Activated CD4-positive, alpha-beta T cell treated with anti-CD3 and anti-CD28 coated beads, Interleukin-2, amount 10 ng/mL, durations not matched to agents 7 days and 5 days (primary cell): ENCODE results near the gene CTDSPL. TPM values are rescaled to one million over a fixed set of nuclear protein-coding genes. Genes with fewer than 3 reads are reported as not detected.

Experiments used
- CTCF ChIA-PET: fragments of 350-600 bp; sonication (Branson Sonifier 250); formaldehyde crosslinking; loops from one replicate; lab custom pipeline; 2021; ENCODE audit warnings: antibody characterized with exemption; lab: Charles Lee
- POLR2A ChIA-PET: fragments of 350-600 bp; sonication (Branson Sonifier 250); formaldehyde crosslinking; loops from one replicate; lab custom pipeline; 2021; ENCODE audit warnings: antibody characterized with exemption; lab: Charles Lee
- DNase-seq: peaks from one replicate; pipeline ENCODE4 v3.0.0-alpha.2; 2020
- H3K27ac Mint-ChIP-seq: one replicate; pipeline ENCODE4 v1.8.0; 2021; ENCODE audit warnings: mild to moderate bottlenecking, moderate library complexity, mixed read lengths
- H3K27me3 Mint-ChIP-seq: one replicate; pipeline ENCODE4 v1.8.0; 2021; ENCODE audit warnings: mixed read lengths
- H3K36me3 Mint-ChIP-seq: one replicate; pipeline ENCODE4 v1.8.0; 2021; ENCODE audit warnings: low read depth, mixed read lengths
- H3K4me1 Mint-ChIP-seq: one replicate; pipeline ENCODE4 v1.8.0; 2021; ENCODE audit warnings: mixed read lengths
- H3K4me3 Mint-ChIP-seq: one replicate; pipeline ENCODE4 v1.8.0; 2021; ENCODE audit warnings: mild to moderate bottlenecking, moderate library complexity, mixed read lengths
- H3K9me3 Mint-ChIP-seq: one replicate; pipeline ENCODE4 v1.8.0; 2021; ENCODE audit warnings: mixed read lengths
- total RNA-seq, 2 experiments: library from RNA; stranded (reverse); gene quantifications; one replicate each; pipeline ENCODE4 v1.2.3, GENCODE V29; 2021

CTDSPL gene
- total RNA-seq, 2 experiments from 2014 or later: 4.6 to 4.7 TPM

DNA sequence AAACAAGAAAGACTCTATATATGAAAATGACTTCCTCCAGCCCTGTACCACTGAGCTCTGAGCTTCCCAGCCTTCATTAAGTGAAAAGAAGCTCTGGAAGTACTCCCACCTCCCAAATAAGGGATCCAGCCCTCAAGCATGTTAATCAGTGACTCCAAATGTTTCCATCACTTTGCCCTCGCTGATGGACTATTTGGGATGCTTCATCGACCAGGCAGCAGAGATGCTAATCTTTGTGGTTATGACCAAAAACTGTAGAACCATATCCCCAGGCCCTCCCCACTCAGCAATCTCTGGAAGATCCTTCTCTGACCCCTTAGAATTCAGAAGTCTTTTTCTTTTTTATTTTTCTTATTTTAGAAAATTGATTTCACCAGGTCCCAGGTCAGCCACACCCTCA is 2.3 kb upstream of the CTDSPL start:
- H3K27ac Mint-ChIP-seq: no peak overlapping the region
- CTCF ChIA-PET: interaction anchor here (1.2 to 1.6 kb wide), 2 partner anchors 79 to 138 kb away, joined by 3 to 4 read pairs; no protein-coding TSS in a partner anchor
- H3K4me3 Mint-ChIP-seq: no peak overlapping the region
- POLR2A ChIA-PET: no interaction called here
- H3K27me3 Mint-ChIP-seq: peaks cover 16% of the 10 kb centered on the region
- H3K36me3 Mint-ChIP-seq: no peaks in the 10 kb centered on the region
- H3K9me3 Mint-ChIP-seq: no peaks in the 10 kb centered on the region
- DNase-seq: no peak
- H3K4me1 Mint-ChIP-seq: peaks cover 20% of the 10 kb centered on the region

GRCh38 chr3:37859908-37860199 is 1.8 kb upstream of the CTDSPL start:
- ChIA-PET POLR2A (no interaction called here), CTCF (interaction anchor here (1.2 kb wide), 1 partner anchor 79 kb away, joined by 3 read pairs; no protein-coding TSS in a partner anchor)
- peaks cover 16% of the 10 kb centered on the region for H3K27me3 Mint-ChIP-seq
- no peak overlapping the region for H3K27ac Mint-ChIP-seq
- peaks cover 20% of the 10 kb centered on the region for H3K4me1 Mint-ChIP-seq
- no peaks in the 10 kb centered on the region for H3K36me3 Mint-ChIP-seq
- no peaks in the 10 kb centered on the region for H3K9me3 Mint-ChIP-seq
- peak overlapping the region; percentile 76 for H3K4me3 Mint-ChIP-seq
- DNase-seq: no peak

- Mint-ChIP-seq H3K36me3 (no peaks in the 10 kb centered on the region), H3K4me3 (peak overlapping the region; percentile 71), H3K27ac (no peak overlapping the region), H3K9me3 (no peaks in the 10 kb centered on the region), H3K4me1 (peaks cover 20% of the 10 kb centered on the region), H3K27me3 (peaks cover 28% of the 10 kb centered on the region)
- ChIA-PET POLR2A (no interaction called here), CTCF (no interaction called here)
- peak; percentile 12 for DNase-seq
Observed at GRCh38 chr3:37862219-37862902, 681 bp downstream of the CTDSPL start.

- H3K4me3 Mint-ChIP-seq: peak overlapping the region; percentile 71
- peaks cover 28% of the 10 kb centered on the region for H3K27me3 Mint-ChIP-seq
- DNase-seq: no peak
- H3K4me1 Mint-ChIP-seq: peaks cover 20% of the 10 kb centered on the region
- H3K9me3 Mint-ChIP-seq: no peaks in the 10 kb centered on the region
- ChIA-PET POLR2A (no interaction called here), CTCF (interaction anchor here (0.7 to 1.2 kb wide), 5 partner anchors 11 to 98 kb away, joined by 3 to 4 read pairs (median 3); no protein-coding TSS in a partner anchor)
- no peaks in the 10 kb centered on the region for H3K36me3 Mint-ChIP-seq
- no peak overlapping the region for H3K27ac Mint-ChIP-seq
Observed at GRCh38 chr3:37862903-37863815, 1.5 kb downstream of the CTDSPL start.

GRCh38 chr3:37863949-37864822 is 2.5 kb downstream of the CTDSPL start:
- DNase-seq: no peak
- ChIA-PET CTCF (interaction anchor here (0.7 to 1.2 kb wide), 5 partner anchors 10 to 97 kb away, joined by 3 to 4 read pairs (median 3); no protein-coding TSS in a partner anchor), POLR2A (no interaction called here)
- H3K27me3 Mint-ChIP-seq: peaks cover 34% of the 10 kb centered on the region
- H3K4me1 Mint-ChIP-seq: peaks cover 20% of the 10 kb centered on the region
- H3K27ac Mint-ChIP-seq: no peak overlapping the region
- no peaks in the 10 kb centered on the region for H3K36me3 Mint-ChIP-seq
- no peaks in the 10 kb centered on the region for H3K9me3 Mint-ChIP-seq
- H3K4me3 Mint-ChIP-seq: no peak overlapping the region

DNA sequence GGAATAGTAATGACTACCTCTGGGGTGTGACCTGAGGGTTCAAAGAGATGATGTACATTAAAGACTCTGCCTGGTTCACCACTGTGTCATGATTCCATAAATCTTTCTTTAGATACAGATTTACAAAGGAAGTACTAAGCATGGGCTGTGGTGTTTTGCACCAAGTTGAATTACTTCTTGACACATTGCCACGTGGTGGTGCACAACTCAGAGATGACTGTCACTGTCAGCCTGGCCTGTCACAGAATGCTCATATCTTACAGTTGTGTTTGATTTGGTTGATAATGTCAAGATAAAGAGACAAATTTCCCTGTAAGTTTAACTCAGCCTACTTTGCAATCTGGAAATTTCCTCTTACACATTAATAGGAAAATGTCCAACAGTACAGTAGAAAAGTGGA is 3.2 kb downstream of the CTDSPL start:
- Mint-ChIP-seq H3K4me1 (peaks cover 18% of the 10 kb centered on the region), H3K27ac (no peak overlapping the region), H3K4me3 (no peak overlapping the region), H3K9me3 (no peaks in the 10 kb centered on the region), H3K36me3 (no peaks in the 10 kb centered on the region), H3K27me3 (peaks cover 40% of the 10 kb centered on the region)
- DNase-seq: peak; percentile 33
- POLR2A ChIA-PET: no interaction called here
- CTCF ChIA-PET: interaction anchor here (0.8 to 1.0 kb wide), 2 partner anchors 9 to 132 kb away, joined by 3 read pairs; no protein-coding TSS in a partner anchor

- peaks cover 7% of the 10 kb centered on the region for H3K4me1 Mint-ChIP-seq
- peaks cover 7% of the 10 kb centered on the region for H3K36me3 Mint-ChIP-seq
- ChIA-PET CTCF (no interaction called here), POLR2A (no interaction called here)
- H3K27ac Mint-ChIP-seq: no peak overlapping the region
- no peak overlapping the region for H3K4me3 Mint-ChIP-seq
- H3K27me3 Mint-ChIP-seq: peaks cover 53% of the 10 kb centered on the region
- peaks cover 11% of the 10 kb centered on the region for H3K9me3 Mint-ChIP-seq
- no peak for DNase-seq
Observed at GRCh38 chr3:37867144-37867543, 5.5 kb downstream of the CTDSPL start.

GRCh38 chr3:37871858-37872257 is 10.2 kb downstream of the CTDSPL start:
- no peak overlapping the region for H3K27ac Mint-ChIP-seq
- ChIA-PET CTCF (no interaction called here), POLR2A (no interaction called here)
- peaks cover 3% of the 10 kb centered on the region for H3K4me1 Mint-ChIP-seq
- H3K27me3 Mint-ChIP-seq: peaks cover 28% of the 10 kb centered on the region
- no peak overlapping the region for H3K4me3 Mint-ChIP-seq
- peaks cover 25% of the 10 kb centered on the region for H3K9me3 Mint-ChIP-seq
- peaks cover 8% of the 10 kb centered on the region for H3K36me3 Mint-ChIP-seq
- no peak for DNase-seq

GRCh38 chr3:37872413-37873160 is 10.9 kb downstream of the CTDSPL start:
- H3K4me3 Mint-ChIP-seq: no peak overlapping the region
- peaks cover 8% of the 10 kb centered on the region for H3K36me3 Mint-ChIP-seq
- H3K27ac Mint-ChIP-seq: no peak overlapping the region
- ChIA-PET CTCF (no interaction called here), POLR2A (no interaction called here)
- peaks cover 29% of the 10 kb centered on the region for H3K9me3 Mint-ChIP-seq
- peaks cover 28% of the 10 kb centered on the region for H3K27me3 Mint-ChIP-seq
- H3K4me1 Mint-ChIP-seq: peaks cover 3% of the 10 kb centered on the region
- DNase-seq: no peak

GRCh38 chr3:37876279-37876678 is 14.6 kb downstream of the CTDSPL start:
- peaks cover 3% of the 10 kb centered on the region for H3K4me1 Mint-ChIP-seq
- H3K4me3 Mint-ChIP-seq: no peak overlapping the region
- H3K36me3 Mint-ChIP-seq: peaks cover 8% of the 10 kb centered on the region
- peaks cover 26% of the 10 kb centered on the region for H3K9me3 Mint-ChIP-seq
- no peak overlapping the region for H3K27ac Mint-ChIP-seq
- POLR2A ChIA-PET: interaction anchor here (0.6 kb wide), 1 partner anchor 25 kb away, joined by 3 read pairs; no protein-coding TSS in a partner anchor
- peaks cover 7% of the 10 kb centered on the region for H3K27me3 Mint-ChIP-seq
- DNase-seq: no peak
- CTCF ChIA-PET: no interaction called here

DNA sequence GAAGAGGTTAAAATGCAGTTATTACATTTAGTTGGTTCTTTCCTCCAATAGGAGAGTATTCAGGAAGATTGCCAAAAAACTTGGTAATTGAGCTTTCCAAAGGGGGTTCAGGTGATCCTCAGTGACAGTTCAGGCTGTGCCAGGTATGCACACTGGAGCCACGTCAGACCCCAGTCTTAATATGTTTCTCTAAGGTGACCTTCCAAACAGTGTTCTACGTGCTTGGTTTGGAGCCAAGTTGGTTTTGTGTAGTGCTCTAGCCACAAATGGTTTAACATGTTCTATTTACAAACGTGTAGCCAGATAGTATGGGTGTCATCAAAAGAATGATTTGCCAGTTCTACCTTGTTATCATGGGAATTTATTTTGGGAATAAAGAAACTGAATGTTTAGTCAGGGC is 21.0 kb downstream of the CTDSPL start:
- ChIA-PET POLR2A (no interaction called here), CTCF (interaction anchor here (1.0 kb wide), 2 partner anchors 28 to 40 kb away, joined by 3 read pairs; no protein-coding TSS in a partner anchor)
- Mint-ChIP-seq H3K4me3 (no peak overlapping the region), H3K9me3 (no peaks in the 10 kb centered on the region), H3K4me1 (no peaks in the 10 kb centered on the region), H3K27me3 (peaks cover 5% of the 10 kb centered on the region), H3K27ac (no peak overlapping the region), H3K36me3 (no peaks in the 10 kb centered on the region)
- DNase-seq: no peak

DNA sequence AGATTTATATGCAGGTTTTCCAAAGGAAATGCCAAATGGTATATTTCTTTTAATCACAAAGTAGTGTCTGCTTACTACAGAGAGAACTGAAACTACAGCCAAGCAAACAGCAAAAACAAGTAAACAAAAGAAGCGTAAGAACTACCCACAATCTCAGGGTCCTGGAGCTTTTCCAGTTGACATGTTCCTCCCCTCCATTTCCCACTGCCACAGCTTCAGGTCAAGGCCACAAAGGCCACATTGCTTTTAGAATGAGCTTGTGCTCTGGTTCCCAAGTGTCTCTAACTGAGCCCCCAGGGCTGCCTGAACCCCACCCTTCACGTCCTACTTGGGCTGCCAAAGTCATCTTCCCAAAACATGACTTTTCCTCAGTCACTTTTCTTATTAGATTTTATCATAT is 24.1 kb downstream of the CTDSPL start:
- no peaks in the 10 kb centered on the region for H3K36me3 Mint-ChIP-seq

More for the DNA sequence above, 24.1 kb downstream of the CTDSPL start:
- Mint-ChIP-seq H3K27ac (no peak overlapping the region), H3K27me3 (peaks cover 5% of the 10 kb centered on the region), H3K4me3 (no peak overlapping the region), H3K4me1 (no peaks in the 10 kb centered on the region), H3K9me3 (no peaks in the 10 kb centered on the region)
- CTCF ChIA-PET: interaction anchor here (1.1 to 1.8 kb wide), 2 partner anchors 9 to 11 kb away, joined by 3 to 5 read pairs; no protein-coding TSS in a partner anchor
- POLR2A ChIA-PET: no interaction called here
- no peak for DNase-seq
